IPS-18c (cell line): ENCODE data around the gene CNIH1.
"Not testable (repeated sequence)": the region's sequence is repeated elsewhere in the genome, so short reads cannot be mapped to it uniquely, and the experiment has no call there.

ENCODE experiments used
- H3K4me3 ChIP-seq: 2 replicates; pipeline ENCODE4 v1.7.0; 2013; ENCODE audit warnings: low read depth, mild to moderate bottlenecking, low read length, moderate library complexity; ENCODE audit not compliant: insufficient read depth
- H3K9me3 ChIP-seq: one replicate; pipeline ENCODE4 v1.6.1; 2013; ENCODE audit warnings: mild to moderate bottlenecking, low read length, moderate library complexity; ENCODE audit not compliant: control insufficient read depth, insufficient read depth

Gene CNIH1

DNA sequence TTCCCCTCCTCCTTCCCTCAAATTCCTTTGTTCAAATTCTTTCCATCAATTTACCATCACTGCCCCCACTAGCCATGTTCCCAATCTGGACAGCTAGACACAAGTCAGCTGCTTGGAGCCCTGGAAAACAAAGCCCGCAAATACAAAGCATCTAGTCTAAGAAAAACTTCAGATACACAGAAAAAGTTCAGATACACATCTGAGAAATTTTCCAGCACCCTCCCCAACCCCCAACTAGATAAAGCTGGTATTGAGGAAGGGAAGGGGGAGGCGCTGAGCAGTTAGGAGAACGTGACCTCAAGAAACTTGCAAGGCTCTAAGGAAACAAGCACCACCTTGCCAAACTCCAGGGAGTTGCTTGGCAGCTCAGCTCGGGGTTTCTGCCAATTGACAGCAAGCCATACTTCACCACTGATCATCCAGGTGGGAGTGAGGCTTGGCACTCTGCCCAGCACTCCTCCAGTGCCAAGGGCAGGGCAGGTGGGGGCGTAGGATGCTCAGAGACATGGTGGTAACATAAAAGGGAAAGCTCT lies 5.1 kb upstream of the CNIH1 start:
- H3K4me3 ChIP-seq = no peak overlapping the region
- H3K9me3 ChIP-seq = no peaks in the 10 kb centered on the region

DNA sequence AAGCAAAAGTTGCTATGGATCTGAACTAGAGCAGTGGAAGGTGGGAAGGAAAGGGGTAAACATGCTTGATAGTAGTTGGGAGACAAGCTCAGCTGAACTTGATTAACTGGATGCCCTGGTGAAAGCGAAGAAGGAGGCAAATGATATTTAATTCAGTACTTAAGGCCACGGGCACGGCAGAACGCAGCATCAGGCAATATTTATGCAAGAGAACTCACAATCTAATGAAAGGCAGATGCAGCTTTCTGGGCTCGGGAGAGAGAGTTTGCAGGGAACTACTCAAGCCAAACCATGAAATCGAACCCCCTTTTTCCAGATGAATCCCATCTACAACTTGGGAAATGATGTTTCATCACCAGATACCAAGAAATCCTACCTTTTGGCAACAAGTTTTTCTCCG lies 3.5 kb upstream of the CNIH1 start:
- H3K4me3 ChIP-seq = no peak overlapping the region

DNA sequence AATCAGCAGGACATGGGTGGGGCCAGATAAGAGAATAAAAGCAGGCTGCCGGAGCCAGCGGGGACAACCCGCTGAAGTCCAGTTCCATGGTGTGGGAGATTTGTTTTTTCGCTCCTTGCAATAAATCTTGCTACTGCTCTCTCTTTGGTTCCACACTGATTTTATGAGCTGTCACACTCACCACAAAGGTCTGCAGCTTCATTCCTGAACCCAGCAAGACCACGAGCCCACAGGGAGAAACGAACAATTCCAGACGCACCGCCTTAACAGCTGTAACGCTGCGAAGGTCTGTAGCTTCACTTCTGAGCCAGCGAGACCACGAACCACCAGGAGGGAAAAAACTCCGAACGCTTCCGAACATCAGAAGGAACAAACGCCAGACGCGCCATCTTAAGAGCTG lies 2.8 kb upstream of the CNIH1 start:
- no peak overlapping the region for H3K4me3 ChIP-seq

More for the DNA sequence above, 3.5 kb upstream of the CNIH1 start:
- no peaks in the 10 kb centered on the region for H3K9me3 ChIP-seq

DNA sequence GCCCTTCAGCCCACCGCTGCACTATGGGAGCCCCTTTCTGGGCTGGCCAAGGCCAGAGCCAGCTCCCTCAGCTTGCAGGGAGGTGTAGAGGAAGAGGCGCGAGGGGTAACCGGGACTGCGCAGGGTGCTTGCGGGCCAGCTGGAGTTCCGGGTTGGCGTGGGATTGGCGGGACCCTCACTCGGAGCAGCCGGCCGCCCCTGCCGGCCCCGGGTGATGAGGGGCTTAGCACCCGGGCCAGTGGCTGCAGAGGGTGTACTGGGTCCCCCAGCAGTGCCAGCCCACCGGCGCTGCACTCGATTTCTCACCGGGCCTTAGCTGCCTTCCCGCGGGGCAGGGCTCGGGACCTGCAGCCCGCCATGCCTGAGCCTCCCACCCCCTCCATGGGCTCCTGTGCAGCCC lies 1.8 kb upstream of the CNIH1 start:
- H3K4me3 ChIP-seq, H3K9me3 ChIP-seq: not testable (repeated sequence)

More for the DNA sequence above, 2.8 kb upstream of the CNIH1 start:
- no peaks in the 10 kb centered on the region for H3K9me3 ChIP-seq

DNA sequence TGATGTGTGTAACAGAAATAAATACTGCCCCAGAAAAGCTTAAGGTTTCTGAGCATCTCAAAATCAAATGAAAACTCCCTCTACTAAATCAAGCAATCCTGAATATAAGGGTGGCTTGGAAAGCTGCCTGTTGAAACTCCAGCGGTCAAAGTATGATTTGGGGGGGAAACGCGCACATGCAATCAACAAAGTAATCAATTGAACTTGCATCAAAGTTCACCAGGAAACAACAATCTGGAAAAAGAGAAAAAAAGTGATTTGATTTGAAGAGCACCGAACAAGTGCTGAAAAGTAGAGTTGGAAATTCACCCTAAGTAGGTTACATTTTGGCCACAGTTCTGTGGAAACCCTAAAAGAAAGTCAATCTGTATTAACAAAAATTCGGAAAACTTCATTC lies 700 bp downstream of the CNIH1 start:
- H3K4me3 ChIP-seq = peak overlapping the region; percentile 84

DNA sequence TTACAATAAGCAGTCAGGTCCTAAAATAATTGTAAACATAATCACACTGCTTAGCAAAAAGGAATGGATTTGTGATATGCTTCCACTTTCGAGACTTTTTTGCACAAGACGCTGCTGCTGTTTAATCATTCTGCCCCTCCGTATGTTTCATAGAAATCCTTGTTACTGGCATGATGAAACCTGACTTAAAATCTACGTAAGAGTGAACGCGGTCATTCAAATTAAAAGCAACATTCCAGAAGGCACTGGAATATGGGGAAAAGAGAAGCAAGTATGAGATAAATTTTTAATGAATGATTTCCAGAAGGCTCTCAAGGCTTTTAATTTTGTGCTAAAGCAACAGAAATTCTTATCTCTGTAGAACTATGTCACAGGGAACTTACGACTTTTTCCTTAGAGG lies 1.1 kb downstream of the CNIH1 start:
- Histone ChIP-seq H3K4me3 (peak overlapping the region; percentile 84), H3K9me3 (no peaks in the 10 kb centered on the region)

More for the DNA sequence above, 700 bp downstream of the CNIH1 start:
- no peaks in the 10 kb centered on the region for H3K9me3 ChIP-seq

DNA sequence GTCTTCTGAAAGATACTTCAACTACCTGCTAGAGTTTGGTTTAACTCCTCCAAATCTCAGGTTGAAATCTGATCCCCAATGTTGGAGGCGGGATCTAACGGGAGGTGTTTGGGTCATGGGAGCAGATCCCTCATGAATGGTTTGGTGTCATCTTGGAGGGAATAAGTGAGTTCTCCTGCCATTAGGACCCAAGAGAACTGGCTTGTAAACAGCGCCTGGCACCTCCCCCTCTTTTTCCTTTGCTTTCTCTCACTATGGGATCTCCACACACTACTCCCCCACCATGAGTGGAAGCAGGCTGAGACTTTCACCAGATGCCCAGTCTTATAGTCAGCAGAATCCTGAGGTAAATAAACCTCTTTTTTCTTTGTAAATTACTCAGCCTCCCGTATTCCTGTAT lies 2.5 kb downstream of the CNIH1 start:
- Histone ChIP-seq H3K9me3 (no peaks in the 10 kb centered on the region), H3K4me3 (no peak overlapping the region)

DNA sequence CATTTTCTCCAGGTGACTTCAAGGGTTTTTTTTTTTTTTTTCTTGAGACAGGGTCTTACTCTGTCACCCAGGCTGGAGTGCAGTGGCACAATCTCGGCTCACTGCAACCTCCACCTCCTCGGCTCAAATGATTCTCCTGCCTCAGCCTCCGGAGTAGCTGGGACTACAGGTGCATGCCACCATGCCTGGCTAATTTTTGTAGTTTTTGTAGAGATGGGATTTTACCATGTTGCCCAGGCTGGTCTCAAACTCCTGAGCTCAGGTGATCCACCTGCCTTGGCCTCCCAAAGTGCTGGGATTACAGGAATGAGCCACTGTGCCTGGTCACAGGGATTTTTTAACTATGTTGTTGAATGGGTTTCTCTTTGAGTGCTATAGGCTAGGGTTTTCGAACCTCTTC lies 3.2 kb downstream of the CNIH1 start:
- H3K9me3 ChIP-seq = not testable (repeated sequence)

DNA sequence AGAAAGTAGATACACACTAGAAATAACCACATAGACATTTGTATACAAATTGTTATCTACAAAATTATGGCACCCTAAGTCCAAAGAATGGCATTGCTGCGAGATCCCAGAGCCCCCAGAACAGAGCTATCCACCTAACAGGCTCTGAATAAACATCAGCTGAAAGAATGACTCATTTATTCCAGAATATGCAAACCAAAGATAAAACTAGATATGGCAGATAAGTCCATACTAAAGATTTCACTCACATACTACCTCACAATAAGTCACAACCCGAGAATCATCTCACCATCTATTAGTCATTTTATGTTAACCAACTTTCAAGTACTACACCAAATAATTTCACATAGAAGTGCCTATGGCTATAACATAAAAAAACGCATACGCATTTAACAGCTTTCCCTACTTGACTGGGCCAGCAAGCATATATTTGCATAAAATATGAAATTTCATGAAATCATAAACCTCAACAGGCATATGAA lies 5.6 kb downstream of the CNIH1 start:
- H3K9me3 ChIP-seq = no peaks in the 10 kb centered on the region
- no peak overlapping the region for H3K4me3 ChIP-seq

More for the DNA sequence above, 3.2 kb downstream of the CNIH1 start:
- H3K4me3 ChIP-seq = not testable (repeated sequence)

DNA sequence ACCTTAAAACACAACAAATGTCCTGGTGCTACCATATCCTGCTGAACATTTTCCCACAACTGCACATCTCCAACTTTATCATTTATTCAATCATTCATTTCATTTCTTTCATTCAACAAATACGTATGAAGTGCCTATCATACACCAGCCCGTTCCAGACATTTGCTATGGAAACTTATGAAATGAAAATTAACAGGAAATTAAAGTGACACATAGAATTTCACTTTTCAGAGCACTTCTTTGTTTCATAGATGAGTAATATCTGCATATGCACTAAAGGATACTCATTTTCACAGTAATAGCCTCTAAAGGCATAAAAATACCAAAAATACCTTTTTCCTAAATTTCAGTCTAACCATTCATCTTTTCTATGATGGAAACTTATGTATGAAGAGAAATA lies 12.6 kb downstream of the CNIH1 start:
- Histone ChIP-seq H3K9me3 (no peaks in the 10 kb centered on the region), H3K4me3 (no peak overlapping the region)

DNA sequence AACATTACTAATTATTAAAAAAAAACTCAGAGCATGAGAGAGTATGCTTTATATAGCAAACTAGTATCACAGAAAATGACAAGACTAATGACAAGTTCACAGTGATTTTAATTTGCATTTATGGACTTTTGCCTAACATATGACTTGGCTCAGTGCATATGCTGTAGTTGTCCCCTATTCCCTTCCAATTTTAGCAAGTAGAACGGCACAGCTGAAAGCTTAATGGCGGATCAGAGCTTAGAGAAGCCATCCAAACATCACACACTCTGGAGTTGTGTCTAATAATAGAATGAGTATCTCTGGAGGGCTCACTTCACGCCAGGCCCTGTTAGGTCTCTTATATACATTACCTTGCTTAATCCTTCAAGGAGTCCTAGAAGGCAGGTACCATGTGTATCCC lies 13.3 kb downstream of the CNIH1 start:
- no peaks in the 10 kb centered on the region for H3K9me3 ChIP-seq
- H3K4me3 ChIP-seq = no peak overlapping the region

DNA sequence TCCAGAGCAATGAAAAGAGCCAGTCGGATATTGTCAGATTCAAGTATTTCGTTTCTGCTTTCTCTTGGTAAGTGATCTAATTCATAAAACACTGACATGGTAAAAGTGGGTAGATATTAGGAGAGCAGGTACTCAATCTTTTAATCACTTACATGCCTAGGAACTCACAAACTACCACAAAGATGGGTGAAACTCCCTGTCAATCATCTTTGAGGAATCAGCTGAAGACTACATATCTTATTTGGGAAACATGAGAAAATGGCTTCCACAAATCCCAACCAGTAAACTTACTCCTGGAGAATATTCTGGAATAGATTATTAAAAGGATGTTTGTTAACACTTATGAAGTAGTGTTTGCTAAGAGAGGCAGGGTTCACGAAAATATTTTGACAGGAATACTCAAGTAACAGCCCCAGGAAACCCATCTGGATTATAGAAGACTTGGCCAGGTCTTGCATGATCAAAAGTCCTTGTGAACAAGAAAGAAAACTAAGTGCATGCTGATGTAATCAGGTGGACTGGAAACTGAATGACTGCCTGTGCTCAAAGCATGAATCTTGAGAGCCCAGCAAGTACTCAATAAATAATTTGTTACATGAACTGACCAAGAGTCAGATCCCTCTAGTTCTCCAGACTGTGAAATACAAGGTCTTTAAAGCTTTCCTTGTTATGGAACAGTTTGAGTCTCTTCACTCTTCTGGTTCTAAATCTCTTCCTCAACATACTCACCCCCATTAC lies 15.5 kb downstream of the CNIH1 start:
- no peaks in the 10 kb centered on the region for H3K9me3 ChIP-seq
- no peak overlapping the region for H3K4me3 ChIP-seq

DNA sequence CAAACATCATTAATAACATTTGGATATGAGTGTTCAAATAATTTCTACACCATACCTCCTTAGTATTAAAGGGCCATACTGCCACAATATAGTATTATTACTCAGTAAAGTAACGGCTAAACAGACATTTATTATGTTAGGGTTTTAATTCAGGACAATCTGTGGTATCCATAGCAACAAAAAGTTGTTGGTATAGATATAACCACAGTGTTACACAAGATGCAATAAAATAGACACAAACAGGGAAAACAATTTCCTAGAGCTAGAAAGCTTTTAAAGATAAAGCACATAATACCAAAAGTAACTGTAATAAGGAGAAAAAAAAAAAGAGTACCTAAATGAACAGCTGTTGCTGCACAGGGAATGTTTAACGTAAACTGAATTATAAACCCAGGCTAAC lies 16.1 kb downstream of the CNIH1 start:
- Histone ChIP-seq H3K9me3 (no peaks in the 10 kb centered on the region), H3K4me3 (no peak overlapping the region)

DNA sequence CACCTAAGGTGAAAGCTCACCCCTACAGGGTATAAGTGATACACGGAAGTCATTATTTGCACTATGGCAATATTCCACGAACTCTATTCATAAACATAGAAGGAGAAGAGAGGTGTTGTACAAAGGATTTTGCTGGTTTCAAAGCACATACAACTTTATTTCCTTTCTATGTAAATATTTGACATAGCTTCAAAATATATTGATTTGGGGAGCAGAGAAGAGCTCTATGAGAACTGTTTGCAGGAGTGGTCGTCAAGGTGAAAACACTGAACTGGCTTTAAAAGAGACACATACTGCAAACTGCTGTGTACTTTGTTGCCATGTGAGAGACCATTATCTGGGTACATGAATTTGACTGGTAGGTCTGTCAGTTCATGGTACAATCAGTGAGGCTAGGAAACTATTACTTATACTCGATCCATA lies 16.7 kb downstream of the CNIH1 start:
- Histone ChIP-seq H3K4me3 (no peak overlapping the region), H3K9me3 (no peaks in the 10 kb centered on the region)

DNA sequence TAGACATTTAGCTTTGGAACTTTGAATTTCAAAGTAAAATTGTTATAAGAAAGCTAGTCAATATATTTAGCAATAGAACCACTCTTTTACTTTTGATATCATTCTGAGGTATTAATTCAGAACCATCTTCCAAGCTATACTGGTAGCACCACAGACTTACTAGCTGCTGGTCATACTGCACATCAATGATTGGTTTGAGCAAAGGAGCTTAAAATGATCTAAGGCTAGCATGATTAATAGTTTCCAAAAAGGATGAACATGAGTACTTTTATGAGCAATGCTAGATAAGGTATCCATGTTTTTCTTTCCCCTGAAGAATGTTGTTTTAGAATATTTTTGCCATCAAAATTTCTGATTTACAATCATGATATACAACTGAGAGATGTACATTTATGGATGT lies 17.2 kb downstream of the CNIH1 start:
- no peak overlapping the region for H3K4me3 ChIP-seq
- H3K9me3 ChIP-seq = no peaks in the 10 kb centered on the region

DNA sequence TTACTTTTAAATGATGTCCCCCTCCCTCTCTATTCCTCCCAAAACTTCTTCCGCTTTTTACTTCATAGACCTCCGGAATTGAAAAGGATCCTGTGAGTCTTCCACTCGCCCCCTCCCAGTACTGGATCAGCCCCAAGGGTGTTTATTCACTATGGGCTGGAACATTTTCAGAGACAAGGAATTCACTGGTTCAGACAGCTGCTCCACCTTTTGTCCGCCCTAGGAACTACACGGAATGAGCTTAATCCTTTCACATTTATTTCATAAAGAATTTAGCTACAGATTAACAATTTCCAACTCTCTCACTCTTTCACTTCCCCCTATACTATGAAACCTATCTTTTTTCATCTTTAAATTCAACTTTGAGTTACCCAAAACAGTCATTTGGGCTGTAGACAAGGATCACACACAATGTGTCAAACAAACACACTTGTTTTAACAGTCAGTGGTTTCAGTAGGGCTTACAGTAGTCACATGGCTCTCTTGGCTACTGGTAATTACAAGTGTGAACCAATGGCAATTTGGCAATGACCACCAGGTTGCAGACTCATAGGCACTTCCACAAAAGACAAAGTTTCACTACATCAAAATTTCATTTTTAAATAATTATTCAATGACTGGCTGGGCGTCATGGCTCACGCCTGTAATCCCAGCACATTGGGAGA lies 20.6 kb downstream of the CNIH1 start:
- no peaks in the 10 kb centered on the region for H3K9me3 ChIP-seq
- H3K4me3 ChIP-seq = no peak overlapping the region

DNA sequence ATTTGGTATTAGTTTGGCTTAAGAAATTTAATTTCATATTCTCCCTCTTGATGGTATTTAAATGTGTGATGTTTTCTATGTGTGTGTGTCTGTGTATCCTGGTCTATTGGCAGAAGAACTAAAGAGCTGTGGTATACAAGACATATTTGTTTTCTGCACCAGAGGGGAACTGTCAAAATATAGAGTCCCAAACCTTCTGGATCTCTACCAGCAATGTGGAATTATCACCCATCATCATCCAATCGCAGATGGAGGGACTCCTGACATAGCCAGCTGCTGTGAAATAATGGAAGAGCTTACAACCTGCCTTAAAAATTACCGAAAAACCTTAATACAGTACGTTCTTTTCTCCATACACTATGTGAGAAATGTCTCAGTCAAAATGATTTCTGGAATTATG lies 29.8 kb downstream of the CNIH1 start:
- H3K9me3 ChIP-seq = no peaks in the 10 kb centered on the region
- H3K4me3 ChIP-seq = no peak overlapping the region

DNA sequence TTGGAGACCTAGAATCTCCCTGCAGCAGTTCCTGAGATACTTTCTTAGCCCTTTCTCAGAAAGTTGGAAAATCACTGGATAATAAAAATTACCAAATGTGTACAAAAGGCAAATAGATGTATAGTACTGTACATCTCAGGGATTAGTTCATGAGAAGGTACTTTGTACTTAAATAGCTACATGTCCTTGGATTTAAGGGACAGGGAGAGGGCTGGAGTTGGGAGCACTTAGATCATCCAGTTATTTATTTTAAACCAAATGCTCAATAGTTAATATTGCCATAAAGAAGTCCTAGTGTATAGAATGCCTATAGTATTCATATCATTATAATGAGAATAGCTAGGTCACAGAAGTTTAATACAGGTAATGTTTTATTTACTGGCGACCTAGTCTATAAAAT lies 31.0 kb downstream of the CNIH1 start:
- H3K4me3 ChIP-seq = no peak overlapping the region
- H3K9me3 ChIP-seq = no peaks in the 10 kb centered on the region
